Measurements from ENCODE around the gene DEUP1. TPM values are rescaled to one million over a fixed set of nuclear protein-coding genes. Genes with fewer than 3 reads are reported as not detected.

Gene DEUP1
- total RNA-seq, 1 donor = not detected

GRCh38 chr11:93468290-93468689 is 137.7 kb downstream of the DEUP1 start:
- no peak for DNase-seq (ENCODE audit: low read depth)
- TF ChIP-seq CTCF (IDR thresholded peaks at IDR 0.05; ENCODE audit: insufficient read depth, low read length) = no peak
- H3K4me3 ChIP-seq (ENCODE audit: low read depth, low read length) = no peak overlapping the region

- no peak for DNase-seq (ENCODE audit: low read depth)
- TF ChIP-seq CTCF (IDR thresholded peaks at IDR 0.05; ENCODE audit: insufficient read depth, low read length) = no peak
- H3K4me3 ChIP-seq (ENCODE audit: low read depth, low read length) = no peak overlapping the region
Observed at GRCh38 chr11:93474123-93474522, 143.6 kb downstream of the DEUP1 start.

DNA sequence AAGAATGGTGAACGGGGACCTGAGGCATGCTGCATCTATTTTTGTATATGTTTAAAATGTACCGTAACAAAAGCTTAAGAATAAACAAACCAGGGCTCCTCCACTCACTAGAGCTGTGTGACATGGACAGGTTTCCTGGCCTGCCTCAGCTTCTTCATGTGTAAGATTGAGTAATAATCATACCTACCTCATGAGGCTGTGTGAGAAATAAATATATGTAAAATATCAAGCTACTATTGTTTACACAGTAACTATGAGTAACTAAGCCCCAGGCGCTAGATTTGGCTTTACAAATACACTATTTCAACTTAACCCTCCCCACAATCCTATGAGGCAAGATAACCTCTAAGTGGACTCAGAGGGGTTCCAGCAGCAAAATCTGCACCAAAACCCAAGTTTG is 146.3 kb downstream of the DEUP1 start:
- peak; percentile 31 for DNase-seq (ENCODE audit: low read depth)
- no peak overlapping the region for H3K4me3 ChIP-seq (ENCODE audit: low read depth, low read length)
- no peak for TF ChIP-seq CTCF (IDR thresholded peaks at IDR 0.05; ENCODE audit: insufficient read depth, low read length)

DNA sequence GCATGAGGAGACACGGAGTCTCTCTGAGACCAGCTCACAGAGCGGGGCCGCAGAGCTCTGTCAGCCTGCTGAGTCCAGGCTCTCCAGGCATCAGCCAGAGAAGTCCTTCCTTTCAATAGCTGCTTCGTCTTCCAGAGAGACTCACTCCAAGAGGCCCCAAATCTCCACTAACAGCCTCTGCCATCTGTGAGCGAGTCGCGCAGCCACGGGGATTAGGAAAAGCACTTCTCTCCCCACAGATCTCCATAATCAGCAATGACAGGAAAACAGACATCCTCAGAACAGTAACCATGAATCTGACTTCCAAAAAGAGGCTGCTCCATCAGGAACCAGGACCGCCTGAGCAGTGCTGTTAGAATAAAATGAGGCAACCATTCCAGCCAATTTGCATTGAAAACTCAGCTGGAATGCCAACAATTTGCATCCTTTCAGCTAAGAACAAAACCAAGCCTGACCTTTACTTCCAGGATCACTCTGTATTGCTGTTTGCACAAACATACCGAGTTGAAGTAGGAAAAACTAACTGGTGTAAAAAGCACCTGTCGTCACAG is 147.2 kb downstream of the DEUP1 start:
- no peak for TF ChIP-seq CTCF (IDR thresholded peaks at IDR 0.05; ENCODE audit: insufficient read depth, low read length)
- no peak for DNase-seq (ENCODE audit: low read depth)
- H3K4me3 ChIP-seq (ENCODE audit: low read depth, low read length) = no peak overlapping the region

DNA sequence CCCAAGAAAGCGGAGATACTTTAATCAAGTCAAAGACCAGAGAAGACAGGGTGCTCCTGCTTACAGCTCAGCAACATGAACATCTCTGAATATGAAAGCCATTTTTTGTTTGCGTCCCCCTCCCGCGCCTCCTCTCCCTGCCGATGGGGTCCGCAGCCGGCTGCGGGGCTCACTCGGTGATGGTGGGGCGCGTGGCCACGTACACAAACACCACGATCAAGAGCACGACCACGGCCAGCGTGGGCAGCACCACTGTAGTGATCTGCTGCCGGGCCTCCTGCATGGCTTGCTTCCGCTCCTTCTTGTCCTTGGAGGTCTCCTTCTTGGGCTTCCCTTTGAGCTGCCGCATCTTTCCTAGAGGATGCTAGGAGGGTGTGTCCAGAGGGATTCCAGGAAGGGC is 148.3 kb downstream of the DEUP1 start:
- no peak overlapping the region for H3K4me3 ChIP-seq (ENCODE audit: low read depth, low read length)
- TF ChIP-seq CTCF (IDR thresholded peaks at IDR 0.05; ENCODE audit: insufficient read depth, low read length) = no peak
- no peak for DNase-seq (ENCODE audit: low read depth)

GRCh38 chr11:93480256-93480655 is 149.7 kb downstream of the DEUP1 start:
- no peak for TF ChIP-seq CTCF (IDR thresholded peaks at IDR 0.05; ENCODE audit: insufficient read depth, low read length)
- H3K4me3 ChIP-seq (ENCODE audit: low read depth, low read length) = no peak overlapping the region
- no peak for DNase-seq (ENCODE audit: low read depth)

GRCh38 chr11:93480756-93481155 is 150.2 kb downstream of the DEUP1 start:
- no peak for DNase-seq (ENCODE audit: low read depth)
- no peak overlapping the region for H3K4me3 ChIP-seq (ENCODE audit: low read depth, low read length)
- TF ChIP-seq CTCF (IDR thresholded peaks at IDR 0.05; ENCODE audit: insufficient read depth, low read length) = no peak

Data from fibroblast of the aortic adventitia (primary cell).